ENCODE data around the gene CDKN1B. TPM values are rescaled to one million over a fixed set of nuclear protein-coding genes. Genes with fewer than 3 reads are reported as not detected.
"Not testable (repeated sequence)": the region's sequence is repeated elsewhere in the genome, so short reads cannot be mapped to it uniquely, and the experiment has no call there.

Gene CDKN1B
- total and polyA plus RNA-seq, 2 donors (not counting 3 experiments of a cell fraction or from before 2014, with no cell fraction given), result 12.7 to 40.8 TPM

- Histone ChIP-seq H3K27me3 (ENCODE audit: control insufficient read depth in 2 of 2, insufficient read depth in 2 of 2, low read length in 2 of 2) (no peaks in the 10 kb centered on the region), H3K4me3 (replicated peaks in 1 of 3; ENCODE audit: insufficient read depth in 1 of 3, low read depth in 1 of 3, low read length in 3 of 3) (no peak overlapping the region), H3K9ac (replicated peaks; ENCODE audit: extremely low read depth, insufficient read depth, low read length) (peak overlapping the region; percentile 13), H3K4me2 (ENCODE audit: insufficient read depth, low read length) (peak overlapping the region; percentile 17), H3K9me3 (replicated peaks; ENCODE audit: control insufficient read depth, insufficient read depth, low read length) (no peaks in the 10 kb centered on the region), H4K20me1 (replicated peaks; ENCODE audit: control insufficient read depth, extremely low read depth, insufficient read depth, low read length) (no peaks in the 10 kb centered on the region), H3K27ac (ENCODE audit: insufficient read depth, low read depth, low read length) (peak overlapping the region; percentile 39), H2AFZ (ENCODE audit: low read depth, low read length) (peak overlapping the region; percentile 79), H3K9me1 (replicated peaks; ENCODE audit: control insufficient read depth, extremely low read depth, insufficient read depth, low read length) (no peaks in the 10 kb centered on the region), H3K79me2 (ENCODE audit: control insufficient read depth, insufficient read depth, low read length) (peaks cover 5% of the 10 kb centered on the region), H3K36me3 (ENCODE audit: control insufficient read depth in 2 of 2, extremely low read depth in 1 of 2, insufficient read depth in 2 of 2, low read length in 2 of 2) (no peaks in the 10 kb centered on the region), H3K4me1 (ENCODE audit: control insufficient read depth, extremely low read depth, insufficient read depth, low read length) (peaks cover 13% of the 10 kb centered on the region)
- peak; percentile 67 for DNase-seq (ENCODE audit: low read depth, low spot score)
- no TSS peak for BruUV-seq (replicated peaks)
- dilution Hi-C loops (cut with MboI; ENCODE audit: extremely low pct_ligation_motif_present, low sequenced_read_pairs) (no loop called here), intact Hi-C loops (cut with micrococcal nuclease) (loop anchor here (1.0 kb wide), 3 partner anchors 20 to 361 kb away; partner anchors contain the start of gene CDKN1B)
- no peak for TF ChIP-seq POLR2A (IDR thresholded peaks at IDR 0.05; ENCODE audit: low read depth, low read length)
- TF ChIP-seq, protein P1, sequence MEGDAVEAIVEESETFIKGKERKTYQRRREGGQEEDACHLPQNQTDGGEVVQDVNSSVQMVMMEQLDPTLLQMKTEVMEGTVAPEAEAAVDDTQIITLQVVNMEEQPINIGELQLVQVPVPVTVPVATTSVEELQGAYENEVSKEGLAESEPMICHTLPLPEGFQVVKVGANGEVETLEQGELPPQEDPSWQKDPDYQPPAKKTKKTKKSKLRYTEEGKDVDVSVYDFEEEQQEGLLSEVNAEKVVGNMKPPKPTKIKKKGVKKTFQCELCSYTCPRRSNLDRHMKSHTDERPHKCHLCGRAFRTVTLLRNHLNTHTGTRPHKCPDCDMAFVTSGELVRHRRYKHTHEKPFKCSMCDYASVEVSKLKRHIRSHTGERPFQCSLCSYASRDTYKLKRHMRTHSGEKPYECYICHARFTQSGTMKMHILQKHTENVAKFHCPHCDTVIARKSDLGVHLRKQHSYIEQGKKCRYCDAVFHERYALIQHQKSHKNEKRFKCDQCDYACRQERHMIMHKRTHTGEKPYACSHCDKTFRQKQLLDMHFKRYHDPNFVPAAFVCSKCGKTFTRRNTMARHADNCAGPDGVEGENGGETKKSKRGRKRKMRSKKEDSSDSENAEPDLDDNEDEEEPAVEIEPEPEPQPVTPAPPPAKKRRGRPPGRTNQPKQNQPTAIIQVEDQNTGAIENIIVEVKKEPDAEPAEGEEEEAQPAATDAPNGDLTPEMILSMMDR (IDR thresholded peaks at IDR 0.05; ENCODE audit: extremely low read depth in 1 of 2, insufficient read depth in 1 of 2, low read depth in 1 of 2, low read length in 2 of 2), result peak; percentile 44 to 49
- FAIRE-seq, result peak; percentile 72
- ChIA-PET CTCF (interaction anchor here (0.5 to 4.5 kb wide), 58 partner anchors 10 to 1191 kb away, joined by 3 to 159 read pairs (median 5); partner anchors contain the start of genes APOLD1, CREBL2, DUSP16 and GPRC5A), POLR2A (interaction anchor here (0.7 to 1.6 kb wide), 3 partner anchors 11 to 78 kb away, joined by 3 to 5 read pairs (median 4); partner anchors contain the start of gene APOLD1)
Observed at GRCh38 chr12:12736759-12737676, 19.9 kb downstream of the CDKN1B start.

GRCh38 chr12:12738152-12738551 is 21.0 kb downstream of the CDKN1B start:
- H3K36me3 ChIP-seq (ENCODE audit: control insufficient read depth in 2 of 2, extremely low read depth in 1 of 2, insufficient read depth in 2 of 2, low read length in 2 of 2); H3K4me2 ChIP-seq (ENCODE audit: insufficient read depth, low read length); H3K79me2 ChIP-seq (ENCODE audit: control insufficient read depth, insufficient read depth, low read length); intact Hi-C loops (cut with micrococcal nuclease); POLR2A ChIA-PET; H2AFZ ChIP-seq (ENCODE audit: low read depth, low read length); H3K9ac ChIP-seq (replicated peaks; ENCODE audit: extremely low read depth, insufficient read depth, low read length); H3K9me1 ChIP-seq (replicated peaks; ENCODE audit: control insufficient read depth, extremely low read depth, insufficient read depth, low read length); H3K4me3 ChIP-seq (replicated peaks in 1 of 3; ENCODE audit: insufficient read depth in 1 of 3, low read depth in 1 of 3, low read length in 3 of 3); H3K27me3 ChIP-seq (ENCODE audit: control insufficient read depth in 2 of 2, insufficient read depth in 2 of 2, low read length in 2 of 2); FAIRE-seq; BruUV-seq (replicated peaks); DNase-seq (ENCODE audit: low read depth, low spot score); H4K20me1 ChIP-seq (replicated peaks; ENCODE audit: control insufficient read depth, extremely low read depth, insufficient read depth, low read length); H3K27ac ChIP-seq (ENCODE audit: insufficient read depth, low read depth, low read length); dilution Hi-C loops (cut with MboI; ENCODE audit: extremely low pct_ligation_motif_present, low sequenced_read_pairs); H3K9me3 ChIP-seq (replicated peaks; ENCODE audit: control insufficient read depth, insufficient read depth, low read length): not testable (repeated sequence)
- peaks cover 13% of the 10 kb centered on the region for H3K4me1 ChIP-seq (ENCODE audit: control insufficient read depth, extremely low read depth, insufficient read depth, low read length)
- CTCF ChIA-PET, result interaction anchor here (0.9 to 4.5 kb wide), 18 partner anchors 9 to 1192 kb away, joined by 3 to 159 read pairs (median 7); partner anchors contain the start of genes CREBL2 and GPRC5A

Data from endothelial cell of umbilical vein (primary cell).